MCF 10A (cell line): ENCODE measurements around the gene ADAMTS13. TPM values are rescaled to one million over a fixed set of nuclear protein-coding genes. Genes with fewer than 3 reads are reported as not detected.
A peak's percentile ranks its signal among the peaks of the same experiment; 100 is the strongest.

Experiments
- BruUV-seq: library from RNA; stranded (reverse); fragments of 400-500 nt; replicated peaks from 2 replicates; lab custom pipeline; 2021; lab: Mats Ljungman, UMichigan
- CTCF ChIA-PET: fragments of 300-600 bp; sonication (Branson Sonifier 250); formaldehyde crosslinking; extraction: SDS; loops from one replicate; lab custom pipeline; 2021; ENCODE audit warnings: antibody characterized with exemption, inconsistent platforms; lab: Yijun Ruan, JAX
- POLR2A ChIA-PET: fragments of 300-600, 350-650 bp; sonication (Branson Sonifier 250); formaldehyde crosslinking; extraction: SDS; loops from one replicate; lab custom pipeline; 2020; ENCODE audit warnings: antibody characterized with exemption, inconsistent platforms; lab: Yijun Ruan, JAX
- DNase-seq: peaks from one replicate; pipeline ENCODE4 v3.0.0-alpha.2; 2018; ENCODE audit not compliant: unreplicated experiment
- H3K27ac Mint-ChIP-seq: one replicate; pipeline ENCODE4 v1.8.0; 2022; ENCODE audit warnings: mild to moderate bottlenecking, low read depth, mixed read lengths; ENCODE audit not compliant: unreplicated experiment
- H3K27me3 Mint-ChIP-seq: one replicate; pipeline ENCODE4 v1.8.0; 2022; ENCODE audit warnings: mixed read lengths; ENCODE audit not compliant: insufficient read depth, unreplicated experiment
- H3K36me3 Mint-ChIP-seq: one replicate; pipeline ENCODE4 v1.8.0; 2022; ENCODE audit warnings: mild to moderate bottlenecking, moderate library complexity, mixed read lengths; ENCODE audit not compliant: insufficient read depth, unreplicated experiment
- H3K4me1 Mint-ChIP-seq: one replicate; pipeline ENCODE4 v1.8.0; 2022; ENCODE audit warnings: mixed read lengths; ENCODE audit not compliant: insufficient read depth, unreplicated experiment
- H3K4me3 Mint-ChIP-seq: one replicate; pipeline ENCODE4 v1.8.0; 2022; ENCODE audit warnings: mild to moderate bottlenecking, moderate library complexity, mixed read lengths; ENCODE audit not compliant: unreplicated experiment
- H3K9me3 Mint-ChIP-seq: one replicate; pipeline ENCODE4 v1.8.0; 2022; ENCODE audit warnings: mixed read lengths; ENCODE audit not compliant: unreplicated experiment
- intact Hi-C: fragments of 100-400 bp; cut with micrococcal nuclease; formaldehyde crosslinking; loops from 2 replicates; pipeline ENCODE4 v1.14.1; 2022
- total RNA-seq: library from RNA; stranded (reverse); gene quantifications from 2 replicates; pipeline ENCODE4 v1.2.3, GENCODE V29; 2022
- TF ChIP-seq, protein P1 (sequence below): fragments of 200-600 bp; IDR thresholded peaks from one replicate; pipeline ENCODE4 v1.8.0; 2022; ENCODE audit warnings: antibody characterized with exemption, mild to moderate bottlenecking; ENCODE audit not compliant: unreplicated experiment

Gene ADAMTS13
- total RNA-seq, 1 experiment from 2014 or later = 4.1 TPM

DNA sequence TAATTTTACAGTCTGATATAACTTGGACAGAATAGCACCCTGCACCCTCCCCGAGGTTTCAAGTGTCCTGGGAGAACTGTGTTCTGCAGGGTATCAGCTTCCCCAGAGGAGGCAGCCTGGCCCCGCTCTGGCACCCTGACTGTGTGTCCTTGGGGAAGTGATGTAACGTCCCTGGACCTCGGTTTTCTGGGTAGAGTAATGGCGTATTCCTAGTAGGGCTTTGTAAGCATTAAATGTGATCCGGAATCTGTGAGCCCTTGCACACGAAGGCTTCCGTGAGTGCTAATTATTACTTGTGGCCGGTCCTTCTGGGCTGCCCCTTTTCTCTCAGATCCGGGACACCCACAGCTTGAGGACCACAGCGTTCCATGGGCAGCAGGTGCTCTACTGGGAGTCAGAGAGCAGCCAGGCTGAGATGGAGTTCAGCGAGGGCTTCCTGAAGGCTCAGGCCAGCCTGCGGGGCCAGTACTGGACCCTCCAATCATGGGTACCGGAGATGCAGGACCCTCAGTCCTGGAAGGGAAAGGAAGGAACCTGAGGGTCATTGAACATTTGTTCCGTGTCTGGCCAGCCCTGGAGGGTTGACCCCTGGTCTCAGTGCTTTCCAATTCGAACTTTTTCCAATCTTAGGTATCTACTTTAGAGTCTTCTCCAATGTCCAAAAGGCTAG lies 36.6 kb downstream of the ADAMTS13 start:
- BruUV-seq = no TSS peak
- TF ChIP-seq, protein P1, sequence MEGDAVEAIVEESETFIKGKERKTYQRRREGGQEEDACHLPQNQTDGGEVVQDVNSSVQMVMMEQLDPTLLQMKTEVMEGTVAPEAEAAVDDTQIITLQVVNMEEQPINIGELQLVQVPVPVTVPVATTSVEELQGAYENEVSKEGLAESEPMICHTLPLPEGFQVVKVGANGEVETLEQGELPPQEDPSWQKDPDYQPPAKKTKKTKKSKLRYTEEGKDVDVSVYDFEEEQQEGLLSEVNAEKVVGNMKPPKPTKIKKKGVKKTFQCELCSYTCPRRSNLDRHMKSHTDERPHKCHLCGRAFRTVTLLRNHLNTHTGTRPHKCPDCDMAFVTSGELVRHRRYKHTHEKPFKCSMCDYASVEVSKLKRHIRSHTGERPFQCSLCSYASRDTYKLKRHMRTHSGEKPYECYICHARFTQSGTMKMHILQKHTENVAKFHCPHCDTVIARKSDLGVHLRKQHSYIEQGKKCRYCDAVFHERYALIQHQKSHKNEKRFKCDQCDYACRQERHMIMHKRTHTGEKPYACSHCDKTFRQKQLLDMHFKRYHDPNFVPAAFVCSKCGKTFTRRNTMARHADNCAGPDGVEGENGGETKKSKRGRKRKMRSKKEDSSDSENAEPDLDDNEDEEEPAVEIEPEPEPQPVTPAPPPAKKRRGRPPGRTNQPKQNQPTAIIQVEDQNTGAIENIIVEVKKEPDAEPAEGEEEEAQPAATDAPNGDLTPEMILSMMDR = no peak
- ChIA-PET CTCF (interaction anchor here (0.6 kb wide), 2 partner anchors 86 to 436 kb away, joined by 3 read pairs; no protein-coding TSS in a partner anchor), POLR2A (interaction anchor here (0.6 to 2.3 kb wide), 10 partner anchors 9 to 1155 kb away, joined by 3 to 16 read pairs (median 7); partner anchors contain the start of genes GTF3C5, MED22, REXO4 and RPL7A)
- Mint-ChIP-seq H3K4me3 (peak overlapping the region; percentile 92), H3K27ac (no peak overlapping the region), H3K4me1 (no peaks in the 10 kb centered on the region), H3K27me3 (no peaks in the 10 kb centered on the region), H3K36me3 (no peaks in the 10 kb centered on the region), H3K9me3 (no peaks in the 10 kb centered on the region)
- no peak for DNase-seq
- intact Hi-C loops = no loop called here

DNA sequence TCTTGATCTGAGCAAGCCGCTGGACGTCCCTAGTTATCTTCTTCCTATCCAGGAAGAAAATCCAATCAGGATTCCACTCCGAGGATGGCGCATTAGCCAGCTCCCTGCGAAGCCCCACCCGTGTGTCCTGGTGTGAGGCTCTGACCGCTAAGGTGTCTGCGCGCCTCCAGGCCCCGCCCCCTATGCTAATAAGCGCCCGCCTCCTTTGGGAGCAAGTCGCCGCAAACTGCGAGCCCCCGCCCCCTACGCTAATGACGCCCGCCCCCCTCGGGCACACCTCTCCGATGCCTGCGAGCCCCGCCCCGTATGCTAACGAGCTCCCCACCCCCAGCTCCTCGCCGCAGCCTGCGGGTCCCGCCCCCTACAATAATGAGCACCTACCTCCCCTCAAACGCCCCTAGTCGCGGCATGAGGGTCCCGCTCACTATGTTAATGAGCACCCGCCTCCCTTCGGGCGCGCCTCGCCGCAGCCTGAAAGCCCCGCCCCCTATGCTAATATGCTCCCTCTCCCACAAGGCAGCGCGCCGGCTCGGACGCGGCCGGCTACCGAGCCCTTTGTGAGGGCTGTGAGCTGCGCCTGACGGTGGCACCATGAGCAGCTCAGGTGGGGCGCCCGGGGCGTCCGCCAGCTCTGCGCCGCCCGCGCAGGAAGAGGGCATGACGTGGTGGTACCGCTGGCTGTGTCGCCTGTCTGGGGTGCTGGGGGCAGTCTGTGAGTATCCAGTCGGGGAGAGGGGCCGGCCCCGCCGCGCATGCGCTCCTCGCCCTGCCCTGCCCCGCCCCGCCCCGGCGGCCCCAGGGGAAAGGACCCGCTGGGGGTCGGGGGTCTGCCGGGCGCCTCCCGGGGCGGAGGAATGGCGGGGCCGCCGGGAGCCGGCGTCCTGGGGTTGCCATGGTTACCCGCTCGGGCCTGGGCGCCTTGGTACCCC lies 37.6 kb downstream of the ADAMTS13 start, which contains the start of gene CACFD1:
Gene CACFD1 (plus strand): TSS at position 503 of the 929 bp plus-strand sequence. CDS start 89 bp downstream, at position 592.
- ChIA-PET POLR2A (interaction anchor here (0.6 to 2.3 kb wide), 11 partner anchors 10 to 1154 kb away, joined by 3 to 16 read pairs (median 7); partner anchors contain the start of genes GTF3C5, MED22, REXO4 and RPL7A), CTCF (interaction anchor here (0.6 to 0.7 kb wide), 2 partner anchors 27 to 437 kb away, joined by 3 read pairs; no protein-coding TSS in a partner anchor)
- intact Hi-C loops = no loop called here
- BruUV-seq = no TSS peak
- Mint-ChIP-seq H3K4me3 (peak within 1 kb of the TSS; percentile 92), H3K27me3 (no peaks in the 10 kb centered on the region), H3K9me3 (no peaks in the 10 kb centered on the region), H3K36me3 (no peaks in the 10 kb centered on the region), H3K27ac (peak within 1 kb of the TSS; percentile 89), H3K4me1 (no peaks in the 10 kb centered on the region)
- peak; percentile 93 for DNase-seq
- TF ChIP-seq, protein P1 = no peak

DNA sequence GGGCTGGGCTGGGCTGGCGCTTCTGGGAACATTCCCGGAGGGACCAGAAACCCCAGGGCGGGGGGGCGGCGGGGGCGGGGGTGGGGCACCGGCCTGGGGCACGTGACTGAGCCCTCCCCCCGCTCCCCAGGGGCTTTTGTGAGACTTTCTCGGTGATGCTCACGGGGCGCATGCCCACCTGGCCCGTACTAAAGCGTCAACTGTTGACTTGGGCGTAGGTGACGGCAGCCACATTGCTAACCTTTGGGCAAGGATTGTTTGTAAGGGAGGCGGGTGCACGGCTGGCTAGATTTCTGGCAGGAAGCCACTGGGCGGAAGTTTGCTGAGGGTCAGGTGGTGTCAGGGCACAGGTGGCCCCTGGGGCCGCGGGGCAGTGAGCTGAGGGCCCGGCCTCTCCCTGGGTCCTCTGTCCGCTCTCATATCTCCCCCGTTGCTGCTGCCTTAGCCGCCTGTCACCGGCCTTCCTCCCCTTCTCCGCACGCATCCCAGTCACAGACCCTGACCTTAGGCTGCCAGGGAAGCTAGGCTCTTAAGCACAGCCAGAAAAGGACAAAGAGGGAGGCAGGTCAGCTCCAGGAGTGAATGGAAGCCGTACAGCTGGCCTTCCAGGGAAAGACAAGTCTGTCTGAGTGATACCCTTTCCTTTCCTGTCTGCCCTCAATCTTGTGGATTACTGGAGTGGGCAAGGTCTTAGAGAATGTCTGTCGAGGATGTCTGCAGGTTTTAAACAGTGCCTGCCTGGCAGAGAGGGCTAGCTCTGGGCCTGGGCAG lies 38.4 kb downstream of the ADAMTS13 start:
- BruUV-seq = no TSS peak
- ChIA-PET POLR2A (interaction anchor here (1.1 to 2.3 kb wide), 4 partner anchors 24 to 109 kb away, joined by 4 to 16 read pairs (median 8); partner anchors contain the start of genes REXO4, SURF1 and SURF2), CTCF (interaction anchor here (0.6 kb wide), 2 partner anchors 107 to 579 kb away, joined by 3 read pairs; no protein-coding TSS in a partner anchor)
- Mint-ChIP-seq H3K4me3 (peak overlapping the region; percentile 92), H3K36me3 (no peaks in the 10 kb centered on the region), H3K27me3 (no peaks in the 10 kb centered on the region), H3K4me1 (no peaks in the 10 kb centered on the region), H3K9me3 (no peaks in the 10 kb centered on the region), H3K27ac (peak overlapping the region; percentile 89)
- TF ChIP-seq, protein P1 = no peak
- peak; percentile 9 for DNase-seq
- intact Hi-C loops = no loop called here
